Measurements from ENCODE around the gene ABCF2. TPM values are rescaled to one million over a fixed set of nuclear protein-coding genes. Genes with fewer than 3 reads are reported as not detected.

ABCF2 gene
- total and polyA plus RNA-seq, 10 of the 15 experiments (the other 5 are each of a cell fraction or from before 2014, with no cell fraction given) = 29.3 to 76.3 (median 57.1) TPM

DNA sequence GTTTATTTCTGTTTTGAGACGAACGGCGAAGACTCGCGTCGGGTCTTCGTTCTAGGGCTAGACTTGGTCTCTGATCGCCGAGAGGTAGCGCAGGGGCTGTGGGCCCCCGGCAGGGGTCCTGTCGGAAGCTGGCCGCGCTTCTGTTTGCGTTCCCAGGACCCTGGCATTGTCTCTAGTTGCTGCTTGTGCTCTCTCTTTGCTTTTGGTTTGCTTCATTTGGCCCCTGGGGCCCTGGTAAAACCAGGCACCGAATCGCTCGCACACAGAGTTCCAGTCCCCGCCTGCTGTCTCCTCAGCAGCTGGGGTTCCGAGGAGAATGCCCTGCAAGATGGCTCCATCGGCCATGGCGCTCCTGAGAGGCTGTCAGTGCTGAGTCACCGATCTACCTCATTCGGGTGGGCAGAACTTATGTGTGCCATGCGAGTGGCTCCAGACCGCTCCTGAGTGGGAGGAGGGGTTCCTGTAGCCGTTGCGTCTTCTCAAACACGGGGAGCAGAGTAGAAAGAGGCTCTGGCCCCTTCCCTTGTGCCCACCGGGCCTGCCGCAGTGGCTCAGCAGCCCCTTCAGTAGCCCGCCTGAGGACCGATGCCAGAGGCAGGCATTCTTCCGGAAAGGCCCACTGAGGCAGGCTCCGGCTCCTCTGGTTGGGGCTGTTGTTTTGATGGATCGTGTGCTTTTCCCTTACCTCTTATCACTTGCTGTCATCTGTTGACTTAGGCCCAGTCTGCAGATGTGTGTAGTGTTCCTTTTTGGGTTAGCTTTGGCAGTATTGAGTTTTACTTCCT is 6.1 kb upstream of the ABCF2 start (continued):
- TF ChIP-seq, protein P1, sequence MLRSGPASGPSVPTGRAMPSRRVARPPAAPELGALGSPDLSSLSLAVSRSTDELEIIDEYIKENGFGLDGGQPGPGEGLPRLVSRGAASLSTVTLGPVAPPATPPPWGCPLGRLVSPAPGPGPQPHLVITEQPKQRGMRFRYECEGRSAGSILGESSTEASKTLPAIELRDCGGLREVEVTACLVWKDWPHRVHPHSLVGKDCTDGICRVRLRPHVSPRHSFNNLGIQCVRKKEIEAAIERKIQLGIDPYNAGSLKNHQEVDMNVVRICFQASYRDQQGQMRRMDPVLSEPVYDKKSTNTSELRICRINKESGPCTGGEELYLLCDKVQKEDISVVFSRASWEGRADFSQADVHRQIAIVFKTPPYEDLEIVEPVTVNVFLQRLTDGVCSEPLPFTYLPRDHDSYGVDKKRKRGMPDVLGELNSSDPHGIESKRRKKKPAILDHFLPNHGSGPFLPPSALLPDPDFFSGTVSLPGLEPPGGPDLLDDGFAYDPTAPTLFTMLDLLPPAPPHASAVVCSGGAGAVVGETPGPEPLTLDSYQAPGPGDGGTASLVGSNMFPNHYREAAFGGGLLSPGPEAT (IDR thresholded peaks at IDR 0.05; ENCODE audit: low read depth) = no peak
- no peak for TF ChIP-seq FOXK2 (IDR thresholded peaks at IDR 0.05)
- TF ChIP-seq SREBF1 (IDR thresholded peaks at IDR 0.05; ENCODE audit: low read length) = no peak
- TF ChIP-seq HDAC2 (IDR thresholded peaks at IDR 0.05) = no peak
- TF ChIP-seq POU2F2 (IDR thresholded peaks at IDR 0.05; ENCODE audit: borderline replicate concordance, low read depth, low read length) = 0 out of 3 replicates have a peak, but pooled peaks have one; percentile 18
- TF ChIP-seq CREB1 (IDR thresholded peaks at IDR 0.05; ENCODE audit: low read depth) = peak; percentile 43
- no peak for TF ChIP-seq LARP7 (IDR thresholded peaks at IDR 0.05)
- TF ChIP-seq CHD1 (IDR thresholded peaks at IDR 0.05; ENCODE audit: low read depth, low read length) = no peak
- no peak for TF ChIP-seq KLF5 (IDR thresholded peaks at IDR 0.05; ENCODE audit: partially characterized antibody)
- no peak for TF ChIP-seq SRF (IDR thresholded peaks at IDR 0.05; ENCODE audit: low read depth in 2 of 2, low read length in 2 of 2)
- TF ChIP-seq ZNF274 (IDR thresholded peaks at IDR 0.05; ENCODE audit: insufficient read depth, insufficient read length) = no peak
- no peak for TF ChIP-seq FOXM1 (IDR thresholded peaks at IDR 0.05; ENCODE audit: low read depth, low read length)
- peak; percentile 18; the same call in 1 of the 2 replicates for TF ChIP-seq MXI1 (IDR thresholded peaks at IDR 0.05; ENCODE audit: low read depth, low read length)
- no peak for TF ChIP-seq RCOR1 (conservative IDR thresholded peaks at IDR 0.05; ENCODE audit: low read depth, low read length)
- TF ChIP-seq SIN3A (IDR thresholded peaks at IDR 0.05; ENCODE audit: low read depth, low read length) = peak; percentile 64; the same call in 1 of the 2 replicates
- TF ChIP-seq ZNF687 (IDR thresholded peaks at IDR 0.05) = no peak
- no peak for TF ChIP-seq WRNIP1 (IDR thresholded peaks at IDR 0.05; ENCODE audit: borderline replicate concordance, low read depth, low read length)
